T-helper 2 cell (primary cell): Measurements from ENCODE around the gene TRIM2.

ENCODE experiments used
- DNase-seq, 5 experiments: peaks; one replicate each; pipeline versions ENCODE4 v3.0.0 to v3.0.0-alpha.2; 2012 to 2022

The TRIM2 gene

DNA sequence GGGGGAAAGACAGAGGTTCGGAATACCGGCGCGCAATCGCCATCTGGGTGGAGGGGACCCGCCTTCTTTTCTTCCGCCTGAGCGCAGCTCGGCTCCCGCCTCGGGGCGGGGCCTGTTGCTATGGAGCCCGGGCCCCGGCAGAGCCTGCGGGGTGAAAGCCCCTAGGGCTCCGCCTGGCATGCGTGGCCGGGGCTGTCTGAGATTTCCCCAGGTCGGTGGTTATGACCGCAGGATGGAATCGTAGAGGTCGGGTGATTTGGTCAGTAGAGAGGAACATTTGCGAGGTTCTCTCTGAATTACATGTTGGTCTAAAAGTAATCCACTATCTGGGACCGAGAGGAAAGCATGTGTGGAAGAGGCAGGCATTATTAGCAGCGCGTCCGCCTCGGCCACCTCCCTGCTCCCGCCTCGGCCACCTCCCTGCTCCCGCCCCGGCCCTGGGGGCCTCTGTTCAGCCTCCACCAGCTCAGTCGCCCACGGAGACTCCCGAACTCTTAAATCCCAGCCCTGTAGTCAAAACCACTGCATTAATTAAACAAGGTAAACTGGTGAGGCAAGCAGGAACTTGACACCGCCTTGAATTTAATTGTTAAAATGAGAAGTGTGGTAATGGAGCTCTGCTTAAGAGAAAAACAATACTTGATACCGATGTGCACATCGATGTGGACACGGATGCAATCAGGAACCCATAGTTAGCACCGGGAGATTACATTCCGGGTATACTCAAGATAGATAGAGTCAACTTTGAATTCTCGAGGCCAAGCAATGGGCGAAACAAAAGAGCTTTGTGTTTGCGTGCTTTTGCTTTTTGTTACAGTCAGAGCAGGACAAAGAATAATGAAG is 45.2 kb downstream of the TRIM2 start:
- peak; percentile 66 to 81 (median 76) for DNase-seq

DNA sequence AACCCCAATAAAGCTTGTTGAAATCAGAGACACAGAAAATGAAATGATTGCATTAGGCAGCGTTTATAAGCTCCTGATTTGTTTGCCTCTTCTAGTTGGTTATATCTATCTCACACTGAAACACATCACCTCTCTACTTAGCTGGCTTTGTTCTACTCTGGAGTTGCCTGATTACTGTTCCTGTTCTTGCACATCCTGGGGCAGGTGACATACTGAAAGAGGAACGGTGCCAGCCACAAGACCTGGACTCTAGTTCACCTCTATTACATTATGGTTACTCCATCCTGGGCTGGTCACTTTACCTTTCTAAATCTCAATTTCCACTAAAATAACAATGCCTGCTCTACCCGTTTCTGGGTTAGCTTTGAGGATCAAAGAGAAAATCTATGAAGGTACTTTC is 47.9 kb downstream of the TRIM2 start:
- DNase-seq, result no peak

DNA sequence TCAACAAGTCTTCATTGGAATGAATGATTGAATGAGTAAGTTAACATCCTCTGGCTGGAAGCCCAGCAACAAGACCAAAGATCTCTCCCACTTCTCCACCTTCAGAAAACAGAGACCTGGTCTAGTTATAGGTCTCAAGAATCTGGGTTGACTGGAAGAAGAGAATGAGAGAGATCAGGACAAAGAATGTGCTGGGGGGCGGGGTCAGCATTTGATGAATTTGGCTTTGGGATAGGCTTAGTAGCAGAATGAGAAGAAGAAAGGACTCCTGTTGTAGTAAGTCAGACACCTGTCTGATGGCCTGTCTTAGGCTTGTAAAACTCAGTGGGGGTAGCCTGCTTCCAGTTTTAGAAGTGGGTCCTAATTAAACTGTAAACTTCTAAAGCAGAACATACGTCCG is 51.0 kb downstream of the TRIM2 start:
- DNase-seq, result no peak

DNA sequence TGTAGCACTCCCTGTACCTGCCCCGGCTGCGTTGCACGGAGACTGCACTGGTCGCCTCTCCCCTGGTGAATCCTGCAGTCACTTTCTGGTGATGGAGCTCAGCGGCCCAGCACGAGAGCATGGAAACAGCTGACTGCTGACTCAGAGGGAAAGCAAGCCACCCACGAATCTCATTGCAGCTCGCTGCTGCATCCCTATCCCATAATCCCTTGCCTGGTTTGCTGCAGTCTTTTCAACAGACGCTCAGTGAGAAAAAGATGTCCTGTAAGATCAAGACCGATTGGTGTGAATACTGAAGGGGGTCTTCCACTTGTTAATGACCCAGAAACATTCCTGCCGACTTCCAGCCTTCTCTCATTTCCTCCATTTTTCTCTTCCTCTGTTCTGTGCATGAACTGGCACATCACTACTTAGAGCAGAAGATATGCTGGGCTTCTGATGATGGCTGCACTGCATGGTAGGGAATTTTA is 52.9 kb downstream of the TRIM2 start:
- DNase-seq, result peak in 2 of 5 experiments; percentile 13 to 56

DNA sequence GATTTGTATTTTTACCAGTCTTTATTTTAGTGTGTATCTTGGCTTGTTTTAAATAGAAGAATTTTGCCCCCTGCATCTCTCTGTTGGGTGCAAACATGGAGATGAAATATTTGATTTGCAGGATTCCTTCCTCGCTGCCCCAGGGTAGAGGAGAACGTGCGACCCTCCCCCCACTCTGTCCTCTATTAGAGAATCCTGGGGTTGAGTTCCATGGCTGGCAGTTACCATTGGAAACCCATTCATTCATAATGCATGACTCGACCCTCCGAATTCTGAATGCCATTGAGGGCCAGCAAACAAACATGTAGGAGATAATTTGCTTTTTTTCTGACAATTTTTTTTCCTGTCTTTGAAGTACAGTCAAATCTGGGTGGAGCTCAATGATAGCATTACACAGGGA is 53.7 kb downstream of the TRIM2 start:
- no peak for DNase-seq

DNA sequence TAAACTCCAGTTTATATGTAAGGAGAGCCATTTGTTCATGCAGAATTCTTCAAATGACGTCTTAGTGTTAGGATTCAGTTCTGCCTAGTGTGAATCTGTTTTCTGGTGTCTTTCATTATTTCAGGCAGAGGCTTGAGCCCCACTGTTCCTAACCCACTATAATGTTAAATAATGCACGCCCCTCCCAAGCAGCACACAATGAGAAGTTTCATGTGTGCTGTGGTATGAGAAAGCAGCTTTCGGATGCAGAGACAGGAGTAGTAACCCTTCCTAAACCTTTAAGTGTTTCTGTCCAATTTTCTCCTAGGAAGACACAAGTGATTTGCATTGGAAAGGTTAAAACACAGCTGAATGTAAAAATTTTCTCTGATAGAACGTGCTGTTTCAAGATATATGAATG is 54.5 kb downstream of the TRIM2 start:
- no peak for DNase-seq

DNA sequence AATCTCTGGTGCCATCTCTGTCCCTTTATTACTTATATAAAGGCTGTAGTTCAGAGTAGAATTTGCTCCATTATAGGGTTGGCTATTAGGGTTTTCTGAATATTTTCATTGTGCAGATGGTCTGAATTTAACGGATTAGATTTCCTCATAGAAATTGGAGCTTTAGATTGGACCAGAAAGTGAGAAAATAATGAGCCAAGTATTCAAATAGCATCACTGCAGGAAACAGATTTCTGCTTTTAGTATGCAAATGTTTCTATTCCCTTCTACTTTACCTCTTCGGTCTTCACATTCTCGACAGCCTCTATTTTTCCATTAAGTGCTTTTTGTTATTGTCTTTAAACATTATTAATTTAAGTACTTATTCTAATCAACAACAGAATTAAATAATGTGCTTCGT is 55.4 kb downstream of the TRIM2 start:
- DNase-seq, result no peak

DNA sequence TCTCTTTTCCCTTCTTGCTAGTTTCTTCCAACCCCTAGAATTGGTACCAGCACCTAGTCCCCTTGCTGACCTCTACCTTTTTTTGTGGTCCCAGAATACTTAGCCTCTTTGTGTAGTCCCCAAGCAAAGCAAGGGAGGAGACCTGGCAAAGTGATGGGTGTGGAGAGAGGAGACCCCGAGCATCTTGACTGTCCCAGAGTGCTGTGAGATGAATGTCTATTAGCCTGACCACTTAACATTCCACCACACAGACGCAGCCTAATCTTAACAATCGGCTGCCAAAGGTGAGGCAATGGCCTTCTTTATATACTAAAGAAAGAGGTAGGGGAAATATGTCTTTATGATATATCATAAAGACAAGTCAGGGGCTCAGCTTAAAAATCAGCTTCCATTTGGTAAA is 55.9 kb downstream of the TRIM2 start:
- no peak for DNase-seq

DNA sequence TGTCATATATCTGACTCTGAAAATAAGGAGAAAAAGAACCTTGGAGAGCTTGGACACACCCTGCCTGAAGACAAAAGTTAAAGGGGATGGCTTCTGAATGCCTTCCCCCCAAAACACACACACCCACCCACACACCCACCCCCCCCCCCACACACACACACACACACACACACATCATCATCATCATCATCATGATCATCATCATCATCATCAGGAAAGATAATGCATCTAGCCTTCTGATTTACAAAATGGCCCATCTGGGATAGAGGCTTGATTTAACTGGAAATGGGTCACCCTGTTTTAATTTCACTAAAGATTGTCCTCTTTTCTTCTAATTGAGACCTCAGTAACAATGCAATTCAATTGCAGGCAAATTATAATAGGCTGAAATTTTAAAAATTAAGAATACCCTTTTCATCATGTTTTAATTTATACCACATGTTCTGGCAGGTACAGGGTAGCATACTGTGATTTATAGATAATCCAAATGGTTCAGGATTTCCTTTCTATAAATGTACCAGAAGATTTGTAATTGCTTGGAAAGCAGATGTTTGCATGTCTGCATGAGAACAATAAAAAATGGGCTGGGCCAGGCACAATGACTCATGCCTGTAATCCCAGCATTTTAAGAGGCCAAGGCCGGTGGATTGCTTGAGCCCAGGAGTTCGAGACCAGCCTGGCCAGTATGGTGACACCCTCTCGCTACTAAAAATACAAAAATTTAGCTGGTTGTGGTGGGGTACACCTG is 56.5 kb downstream of the TRIM2 start:
- no peak for DNase-seq

DNA sequence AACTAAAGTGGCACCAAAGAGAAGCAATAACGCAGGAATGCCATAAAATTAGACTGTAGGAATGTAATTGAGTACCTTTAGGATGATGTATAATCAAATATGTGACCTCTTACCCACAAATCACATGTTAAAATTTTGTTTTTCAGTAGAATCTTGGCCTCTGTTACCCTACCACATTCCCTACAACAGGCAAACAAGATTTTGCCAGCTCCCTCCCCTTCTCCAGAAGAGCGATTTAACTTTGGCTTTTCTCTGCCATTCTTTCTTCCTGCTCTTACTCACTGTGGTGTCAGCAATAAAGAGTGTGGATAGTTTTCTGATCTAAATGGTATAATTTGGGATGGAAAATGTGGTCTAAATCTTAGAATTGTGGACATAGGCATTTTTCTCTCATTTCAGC is 57.2 kb downstream of the TRIM2 start:
- no peak for DNase-seq

DNA sequence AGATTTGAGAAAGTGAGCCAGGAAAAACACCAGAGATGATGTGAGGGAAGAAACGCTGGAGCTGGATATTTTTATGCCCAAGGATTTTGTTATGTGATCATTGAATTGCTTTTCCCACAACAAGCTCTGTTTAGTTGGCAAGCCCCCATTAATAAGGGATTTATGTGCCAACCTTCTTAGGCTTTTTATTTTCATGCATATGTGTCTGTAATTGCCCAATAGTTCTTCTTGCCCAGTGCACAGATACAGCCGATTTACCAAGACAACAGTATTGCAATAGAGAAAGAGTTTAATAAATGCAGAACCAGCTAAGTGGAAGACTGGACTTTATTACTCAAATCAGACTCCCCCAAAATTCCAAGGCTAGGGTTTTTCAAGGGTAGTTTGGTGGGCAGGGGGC is 57.7 kb downstream of the TRIM2 start:
- DNase-seq, result no peak

DNA sequence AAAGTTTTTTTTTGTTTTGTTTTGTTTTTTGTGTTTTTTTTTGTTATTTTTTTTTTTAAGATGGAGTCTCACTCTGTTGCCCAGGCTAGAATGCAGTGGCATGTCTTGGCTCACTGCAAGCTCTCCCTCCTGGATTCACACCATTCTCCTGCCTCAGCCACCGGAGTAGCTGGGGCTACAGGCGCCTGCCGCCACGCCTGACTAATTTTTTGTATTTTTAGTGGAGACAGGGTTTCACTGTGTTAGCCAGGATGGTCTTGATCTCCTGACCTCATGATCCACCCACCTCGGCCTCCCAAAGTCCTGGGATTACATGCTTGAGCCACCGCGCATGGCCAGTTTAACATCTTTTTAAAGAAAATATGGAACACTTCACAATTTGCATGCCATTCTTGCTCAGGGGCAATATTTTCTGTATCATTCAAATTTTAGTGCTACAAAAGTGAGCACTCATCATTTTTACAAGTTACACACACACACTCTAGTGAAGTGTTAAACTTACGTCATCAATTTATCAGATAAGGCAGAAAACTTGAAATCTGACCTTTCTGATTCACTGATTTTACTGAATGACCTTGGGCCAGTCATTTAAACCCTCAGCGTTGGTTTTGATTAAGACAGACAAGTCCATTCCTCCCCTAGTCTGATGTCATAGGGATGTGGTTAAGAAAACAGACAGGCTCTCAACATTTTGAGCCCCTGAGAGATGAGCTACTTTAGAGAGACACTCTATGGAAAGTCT is 61.2 kb downstream of the TRIM2 start:
- peak in 1 of 5 experiments; percentile 37 for DNase-seq

DNA sequence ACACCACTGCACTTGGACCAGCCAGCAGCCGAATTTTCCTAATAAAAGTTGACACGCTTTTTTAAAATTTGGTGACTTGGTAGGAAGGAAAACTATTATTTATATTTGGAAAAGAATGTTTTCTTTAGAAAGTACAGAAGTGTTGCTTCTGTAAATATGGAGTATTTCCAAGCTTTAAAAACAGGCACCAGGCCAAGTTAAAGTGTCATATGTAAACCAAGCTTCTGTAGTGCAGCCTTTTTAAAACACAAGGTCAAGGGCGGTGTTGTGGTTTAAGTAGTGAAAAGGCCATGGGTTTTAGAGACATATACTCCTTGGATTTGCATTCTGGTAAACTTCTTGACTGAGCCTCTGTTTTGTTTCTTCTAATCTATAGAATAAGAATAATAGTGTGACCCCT is 62.7 kb downstream of the TRIM2 start:
- no peak for DNase-seq

DNA sequence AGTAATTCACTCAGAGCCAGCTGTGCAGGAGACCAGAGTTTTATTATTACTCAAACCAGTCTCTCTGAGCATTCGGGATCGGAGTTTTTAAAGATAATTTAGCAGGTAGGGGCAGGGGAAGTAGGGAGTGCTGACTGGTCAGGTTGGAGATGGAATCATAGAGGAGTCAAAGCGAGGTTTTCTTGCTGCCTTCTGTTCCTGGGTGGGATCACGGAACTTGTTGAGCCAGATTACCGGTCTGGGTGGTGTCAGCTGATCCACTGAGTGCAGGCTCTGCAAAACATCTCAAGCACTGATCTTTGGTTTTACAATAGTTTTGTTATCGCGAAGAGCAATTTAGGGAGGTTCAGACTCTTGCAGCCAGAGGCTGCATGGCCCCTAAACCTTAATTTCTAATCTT is 63.6 kb downstream of the TRIM2 start:
- no peak for DNase-seq

DNA sequence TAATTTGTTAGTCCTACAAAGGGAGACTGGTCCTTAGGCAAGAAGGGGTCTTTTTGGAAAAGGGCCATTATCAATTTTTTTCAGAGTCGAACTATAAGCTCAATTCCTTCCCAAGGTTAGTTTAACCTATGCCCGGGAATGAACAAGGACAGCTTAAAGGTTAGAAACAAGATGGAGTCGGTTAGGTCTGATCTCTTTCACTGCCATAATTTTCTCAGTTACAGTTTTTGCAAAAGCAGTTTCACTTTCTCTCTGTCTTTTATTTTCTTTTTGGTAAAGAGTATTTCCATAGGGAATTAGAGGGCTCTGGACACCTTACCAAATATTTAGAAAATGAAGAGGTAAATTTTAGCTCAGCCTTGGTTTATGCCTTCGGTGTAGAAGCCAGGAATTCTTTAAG is 64.1 kb downstream of the TRIM2 start:
- DNase-seq, result no peak

DNA sequence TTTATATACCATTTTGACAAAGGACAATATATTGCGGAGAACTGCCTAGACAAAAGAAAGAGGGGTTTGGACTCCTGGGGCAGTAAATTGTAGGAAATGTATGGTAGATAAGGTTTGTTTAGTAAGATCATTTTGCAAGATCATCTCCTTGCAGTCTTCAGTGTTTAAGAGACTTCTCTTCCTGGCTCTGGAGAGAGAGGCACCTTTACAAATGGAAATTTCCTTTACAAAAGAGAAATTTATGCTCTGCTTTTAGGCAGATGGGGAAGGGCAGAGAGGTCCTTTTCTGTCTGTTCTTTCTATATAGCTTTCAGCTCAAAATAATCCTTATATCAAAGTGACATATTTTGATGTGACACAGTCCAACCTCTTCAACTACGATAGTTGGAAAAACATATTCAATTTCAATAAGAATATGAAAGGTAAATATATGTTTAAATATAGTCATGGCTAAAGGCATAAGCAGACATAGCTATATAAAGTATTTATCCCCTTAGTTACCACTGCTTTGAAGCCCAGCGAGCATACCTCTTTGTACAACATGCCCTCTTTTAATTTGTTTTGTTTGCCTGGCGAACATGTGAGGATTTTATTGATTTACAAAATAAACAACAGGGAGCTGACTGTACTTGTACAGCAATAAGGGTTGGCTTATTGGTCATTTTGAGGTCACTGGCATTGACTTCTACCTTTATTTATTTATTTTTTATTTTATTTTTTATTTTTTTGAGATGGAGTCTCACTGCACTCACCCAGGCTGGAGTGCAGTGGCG is 65.2 kb downstream of the TRIM2 start:
- no peak for DNase-seq

DNA sequence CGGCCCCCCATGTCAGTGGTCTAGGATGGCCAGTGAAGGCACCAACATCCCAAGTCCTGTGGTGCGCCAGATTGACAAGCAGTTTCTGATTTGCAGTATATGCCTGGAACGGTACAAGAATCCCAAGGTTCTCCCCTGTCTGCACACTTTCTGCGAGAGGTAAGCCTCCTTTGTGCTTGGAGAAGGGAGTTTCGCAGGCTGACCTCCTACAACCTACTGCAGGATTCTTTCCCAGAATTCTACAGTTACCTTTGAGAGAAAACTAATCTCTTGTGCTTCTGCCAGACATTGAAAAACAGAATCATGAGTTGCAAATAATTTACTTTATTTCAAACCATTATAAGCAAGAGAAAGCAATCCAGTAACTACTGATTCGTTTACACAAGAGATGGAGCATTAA is 66.1 kb downstream of the TRIM2 start:
- no peak for DNase-seq

DNA sequence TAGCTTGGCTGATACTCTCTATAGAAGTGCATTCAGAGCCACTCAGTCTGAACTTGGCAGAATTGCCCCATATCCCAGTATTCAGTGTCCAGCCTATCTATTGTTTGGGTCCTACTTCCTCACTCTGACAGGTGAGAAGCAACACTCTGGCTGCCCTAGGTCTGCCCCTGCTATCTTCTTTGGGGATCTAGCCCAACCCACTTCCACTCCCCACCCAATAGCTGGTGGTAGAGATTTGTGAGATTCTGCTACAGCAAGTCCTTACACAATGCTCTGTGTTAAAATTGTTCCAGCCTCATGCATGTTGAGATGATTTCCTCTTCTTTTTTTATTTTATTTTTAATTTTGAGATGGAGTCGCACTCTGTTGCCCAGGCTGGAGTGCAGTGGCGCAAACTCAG is 67.6 kb downstream of the TRIM2 start:
- peak in 1 of 5 experiments; percentile 64 for DNase-seq

DNA sequence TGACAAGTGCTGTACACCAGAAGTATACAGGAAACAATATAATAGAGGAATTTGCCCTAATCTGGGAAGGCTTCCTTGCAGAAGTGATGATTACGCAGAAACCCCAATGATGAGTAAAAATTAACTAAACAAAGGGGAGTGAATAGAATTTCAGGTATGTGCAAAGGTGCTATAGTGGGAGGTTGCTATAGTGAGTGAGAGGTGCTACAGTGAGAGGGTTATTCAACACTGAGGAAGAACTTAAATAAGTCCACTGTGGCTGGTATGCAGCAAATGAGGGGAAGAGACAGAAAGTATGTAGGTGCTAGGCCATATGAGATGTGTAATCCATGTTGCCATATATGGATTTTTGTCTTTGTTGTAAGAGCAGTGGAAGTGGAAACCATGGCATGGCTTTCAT is 69.5 kb downstream of the TRIM2 start:
- no peak for DNase-seq

DNA sequence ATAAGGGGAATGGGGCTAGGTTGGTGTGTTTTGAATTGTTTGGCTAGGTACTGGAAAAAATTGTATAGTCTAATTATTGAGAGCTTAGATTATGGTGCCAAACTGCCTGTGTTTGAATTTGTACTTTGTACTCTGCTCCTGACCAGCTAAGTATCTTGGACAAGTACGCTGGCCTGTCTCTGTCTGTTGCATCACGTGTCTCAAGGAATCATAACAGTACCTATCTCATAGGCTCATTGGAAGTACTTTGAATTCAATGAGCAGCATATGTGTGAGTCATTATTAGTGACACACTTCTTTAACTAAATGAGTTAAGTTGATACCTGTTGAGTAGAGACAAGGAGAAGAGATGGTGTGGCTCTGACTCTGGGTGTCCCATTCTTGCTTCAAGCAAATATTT is 70.7 kb downstream of the TRIM2 start:
- no peak for DNase-seq

DNA sequence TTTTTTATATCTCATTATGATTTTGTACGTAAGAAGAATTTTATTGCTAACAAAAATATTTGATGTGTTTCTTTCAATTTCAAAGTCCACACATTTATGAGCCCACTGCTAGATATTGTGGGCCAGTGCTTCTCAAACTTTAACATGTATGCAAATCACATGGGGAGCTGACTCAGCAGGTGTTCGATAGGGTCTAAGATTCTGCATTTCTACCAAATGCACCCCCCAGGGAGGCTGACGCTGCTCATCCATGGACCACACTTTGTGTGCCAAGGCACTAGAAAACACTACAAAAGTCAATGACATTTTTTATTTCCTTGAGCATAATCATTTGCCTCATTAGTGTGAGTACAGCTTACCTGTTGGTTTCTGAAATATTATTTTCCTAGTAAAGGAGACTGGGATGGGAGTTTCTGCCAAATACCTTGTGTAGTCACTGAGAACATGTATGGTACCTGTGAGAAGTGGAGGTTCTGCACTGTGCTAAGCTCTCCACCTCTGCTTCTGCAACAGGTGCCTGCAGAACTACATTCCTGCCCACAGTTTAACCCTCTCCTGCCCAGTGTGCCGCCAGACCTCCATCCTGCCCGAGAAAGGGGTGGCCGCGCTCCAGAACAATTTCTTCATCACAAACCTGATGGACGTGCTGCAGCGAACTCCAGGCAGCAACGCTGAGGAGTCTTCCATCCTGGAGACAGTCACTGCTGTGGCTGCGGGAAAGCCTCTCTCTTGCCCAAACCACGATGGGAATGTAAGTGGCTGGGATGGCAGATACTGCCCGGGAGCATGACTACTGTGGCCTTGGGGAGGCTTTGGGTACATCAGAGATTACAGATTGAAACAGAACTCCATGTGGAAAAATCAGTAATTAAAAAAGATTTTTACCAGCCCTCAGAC is 71.4 kb downstream of the TRIM2 start:
- DNase-seq, result no peak

DNA sequence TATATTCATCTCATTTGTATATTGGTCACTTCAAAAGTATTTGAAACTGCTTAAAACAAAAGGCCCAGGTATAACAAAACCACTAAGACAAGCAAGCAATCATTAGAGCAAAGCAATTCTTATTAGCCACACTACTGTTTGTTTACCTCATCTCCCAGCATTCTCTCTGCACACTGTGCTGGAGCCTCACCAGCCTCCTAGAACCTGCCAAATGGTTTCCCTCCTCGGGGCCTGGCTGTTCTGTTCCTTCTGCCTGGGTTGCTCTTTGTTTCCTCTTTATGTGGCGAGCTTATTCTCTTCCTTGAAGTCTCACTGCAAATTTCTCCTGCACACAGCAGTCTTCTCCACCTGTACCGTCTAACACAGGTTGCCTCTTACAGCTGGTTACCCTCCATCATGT is 72.7 kb downstream of the TRIM2 start:
- no peak for DNase-seq
